ENCODE results near the gene CACNG5.

The CACNG5 gene

GRCh38 chr17:66834919-66835454 lies at the start of gene CACNG5:
Gene CACNG5 (plus strand): TSS chr17:66835117. CDS start chr17:66877333, 42,216 bp downstream.
- peak; percentile 23 for DNase-seq (ENCODE audit: low spot score)

GRCh38 chr17:66786107-66786506 lies 48.8 kb upstream of the CACNG5 start:
- no peak for DNase-seq (ENCODE audit: low spot score)

GRCh38 chr17:66787914-66788313 lies 47.0 kb upstream of the CACNG5 start:
- no peak for DNase-seq (ENCODE audit: low spot score)

GRCh38 chr17:66789093-66789492 lies 45.8 kb upstream of the CACNG5 start:
- DNase-seq (ENCODE audit: low spot score) = no peak

- no peak for DNase-seq (ENCODE audit: low spot score)
Observed at GRCh38 chr17:66789961-66790437, 44.9 kb upstream of the CACNG5 start.

- DNase-seq (ENCODE audit: low spot score) = no peak
Observed at GRCh38 chr17:66790501-66791061, 44.3 kb upstream of the CACNG5 start.

- DNase-seq (ENCODE audit: low spot score) = no peak
Observed at GRCh38 chr17:66791347-66791746, 43.6 kb upstream of the CACNG5 start.

GRCh38 chr17:66793814-66794213 lies 41.1 kb upstream of the CACNG5 start:
- no peak for DNase-seq (ENCODE audit: low spot score)

- DNase-seq (ENCODE audit: low spot score) = no peak
Observed at GRCh38 chr17:66795486-66795885, 39.4 kb upstream of the CACNG5 start.

GRCh38 chr17:66799849-66800537 lies 34.9 kb upstream of the CACNG5 start:
- DNase-seq (ENCODE audit: low spot score) = no peak

- no peak for DNase-seq (ENCODE audit: low spot score)
Observed at GRCh38 chr17:66803474-66803951, 31.4 kb upstream of the CACNG5 start.

GRCh38 chr17:66805567-66805966 lies 29.4 kb upstream of the CACNG5 start:
- no peak for DNase-seq (ENCODE audit: low spot score)

- no peak for DNase-seq (ENCODE audit: low spot score)
Observed at GRCh38 chr17:66807182-66807581, 27.7 kb upstream of the CACNG5 start.

- DNase-seq (ENCODE audit: low spot score) = no peak
Observed at GRCh38 chr17:66809408-66809807, 25.5 kb upstream of the CACNG5 start.

- DNase-seq (ENCODE audit: low spot score) = no peak
Observed at GRCh38 chr17:66810951-66811682, 23.8 kb upstream of the CACNG5 start.

- DNase-seq (ENCODE audit: low spot score) = no peak
Observed at GRCh38 chr17:66811683-66812054, 23.2 kb upstream of the CACNG5 start.

GRCh38 chr17:66812571-66812970 lies 22.3 kb upstream of the CACNG5 start:
- no peak for DNase-seq (ENCODE audit: low spot score)

- no peak for DNase-seq (ENCODE audit: low spot score)
Observed at GRCh38 chr17:66813296-66813695, 21.6 kb upstream of the CACNG5 start.

- DNase-seq (ENCODE audit: low spot score) = no peak
Observed at GRCh38 chr17:66814026-66814425, 20.9 kb upstream of the CACNG5 start.

- no peak for DNase-seq (ENCODE audit: low spot score)
Observed at GRCh38 chr17:66814570-66814969, 20.3 kb upstream of the CACNG5 start.

GRCh38 chr17:66817750-66818149 lies 17.2 kb upstream of the CACNG5 start:
- DNase-seq (ENCODE audit: low spot score) = no peak

- no peak for DNase-seq (ENCODE audit: low spot score)
Observed at GRCh38 chr17:66819466-66819865, 15.5 kb upstream of the CACNG5 start.

- no peak for DNase-seq (ENCODE audit: low spot score)
Observed at GRCh38 chr17:66822009-66822408, 12.9 kb upstream of the CACNG5 start.
